Loucy (cell line): ENCODE data around the gene GATB.

ENCODE experiments used
- H2AFZ ChIP-seq: fragments of 200-600 bp; sonication (generic); 2 replicates; pipeline ENCODE4 v1.6.0; 2016; ENCODE audit warnings: antibody characterized with exemption, mild to moderate bottlenecking, low read length, moderate library complexity
- H3F3A ChIP-seq: fragments of 200-600 bp; 2 replicates; pipeline ENCODE4 v1.6.0; 2016; ENCODE audit warnings: antibody characterized with exemption, low read depth, mild to moderate bottlenecking
- H3K27me3 ChIP-seq: fragments of 200-600 bp; sonication (generic); 2 replicates; pipeline ENCODE4 v1.6.1; 2014; ENCODE audit warnings: low read length, mild to moderate bottlenecking; ENCODE audit not compliant: insufficient read depth, poor library complexity, severe bottlenecking
- H3K36me3 ChIP-seq: fragments of 200-600 bp; sonication (generic); 2 replicates; pipeline ENCODE4 v1.6.1; 2016; ENCODE audit warnings: low read length; ENCODE audit not compliant: insufficient read depth
- H3K4me1 ChIP-seq: fragments of 200-600 bp; sonication (generic); 2 replicates; pipeline ENCODE4 v1.5.1; 2014; ENCODE audit warnings: low read length, mild to moderate bottlenecking; ENCODE audit not compliant: insufficient read depth, poor library complexity, severe bottlenecking
- H3K4me2 ChIP-seq: fragments of 200-600 bp; sonication (generic); 2 replicates; pipeline ENCODE4 v1.6.0; 2014; ENCODE audit warnings: antibody characterized with exemption, low read length, low read depth, mild to moderate bottlenecking; ENCODE audit not compliant: poor library complexity, severe bottlenecking
- H3K4me3 ChIP-seq: fragments of 200-600 bp; sonication (generic); 2 replicates; pipeline ENCODE4 v1.5.1; 2014; ENCODE audit warnings: low read length, mild to moderate bottlenecking, mixed read lengths; ENCODE audit not compliant: poor library complexity, severe bottlenecking
- H3K79me2 ChIP-seq: fragments of 200-600 bp; sonication (generic); 2 replicates; pipeline ENCODE4 v1.6.1; 2014; ENCODE audit warnings: low read length; ENCODE audit not compliant: insufficient read depth
- H3K9ac ChIP-seq: fragments of 200-600 bp; sonication (generic); 2 replicates; pipeline ENCODE4 v1.6.0; 2014; ENCODE audit warnings: mild to moderate bottlenecking, low read depth, low read length, moderate library complexity; ENCODE audit not compliant: poor library complexity, severe bottlenecking
- H3K9me2 ChIP-seq: fragments of 200-600 bp; sonication (generic); replicated peaks from 2 replicates; pipeline ENCODE4 v1.6.1; 2016; ENCODE audit warnings: low read depth, low read length, mixed read lengths
- H3K9me3 ChIP-seq: fragments of 200-600 bp; sonication (generic); 2 replicates; pipeline ENCODE4 v1.6.1; 2014; ENCODE audit warnings: mild to moderate bottlenecking, antibody characterized with exemption, low read length, low read depth; ENCODE audit not compliant: insufficient read depth
- H4K20me1 ChIP-seq: fragments of 200-600 bp; sonication (generic); 2 replicates; pipeline ENCODE4 v1.6.0; 2014; ENCODE audit warnings: antibody characterized with exemption, low read length, mild to moderate bottlenecking; ENCODE audit not compliant: insufficient read depth, poor library complexity, severe bottlenecking
- EZH2phosphoT487 ChIP-seq: fragments of 200-600 bp; IDR thresholded peaks from 2 replicates; pipeline ENCODE4 v1.6.1; 2018; ENCODE audit warnings: antibody characterized with exemption, mild to moderate bottlenecking, moderate library complexity, borderline replicate concordance
- TF ChIP-seq, protein P1 (sequence below): fragments of 200-600 bp; sonication (generic); conservative IDR thresholded peaks from 2 replicates; pipeline ENCODE4 v1.5.1; 2014; ENCODE audit warnings: mild to moderate bottlenecking, antibody characterized with exemption, low read length

Gene GATB

DNA sequence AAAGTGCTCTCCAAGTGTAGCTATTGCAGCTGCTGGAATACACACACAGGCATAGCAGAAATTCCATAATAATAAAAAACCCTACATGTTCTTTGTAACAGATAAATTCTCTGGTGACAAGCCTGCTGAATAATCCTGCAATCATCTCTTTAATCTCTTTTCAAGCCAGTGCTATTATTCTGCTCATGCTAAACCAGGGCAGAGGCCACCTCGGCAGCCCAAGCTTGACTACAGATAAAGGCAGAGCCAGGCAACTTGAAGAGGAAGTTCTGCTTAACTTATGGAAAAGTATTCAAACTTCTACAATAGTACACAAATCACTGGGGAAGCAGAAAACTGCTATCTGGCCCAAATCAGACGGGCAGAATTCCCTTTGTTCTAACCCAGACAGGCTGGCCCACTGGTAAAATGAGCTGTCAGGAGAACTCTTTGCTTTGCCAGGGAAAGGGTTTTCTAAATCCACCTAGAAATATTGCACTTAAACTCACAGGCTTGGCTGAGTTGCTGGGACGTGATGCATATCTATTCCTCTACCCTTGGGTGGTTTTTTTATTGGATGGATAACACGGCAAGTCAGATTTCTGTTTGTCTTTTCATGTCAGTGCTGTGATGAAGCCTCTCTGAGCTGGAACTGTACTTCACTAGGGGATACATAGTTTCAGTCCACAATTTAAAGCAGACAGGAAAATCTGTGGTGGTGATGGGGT is 70.5 kb downstream of the GATB start:
- H4K20me1 ChIP-seq, result no peaks in the 10 kb centered on the region
- H3K27me3 ChIP-seq, result no peaks in the 10 kb centered on the region
- no peaks in the 10 kb centered on the region for H3K9me3 ChIP-seq
- H3K9ac ChIP-seq, result no peak overlapping the region
- no peak overlapping the region for H3K4me2 ChIP-seq
- no peaks in the 10 kb centered on the region for H3K36me3 ChIP-seq
- no peaks in the 10 kb centered on the region for H3F3A ChIP-seq
- TF ChIP-seq, protein P1, sequence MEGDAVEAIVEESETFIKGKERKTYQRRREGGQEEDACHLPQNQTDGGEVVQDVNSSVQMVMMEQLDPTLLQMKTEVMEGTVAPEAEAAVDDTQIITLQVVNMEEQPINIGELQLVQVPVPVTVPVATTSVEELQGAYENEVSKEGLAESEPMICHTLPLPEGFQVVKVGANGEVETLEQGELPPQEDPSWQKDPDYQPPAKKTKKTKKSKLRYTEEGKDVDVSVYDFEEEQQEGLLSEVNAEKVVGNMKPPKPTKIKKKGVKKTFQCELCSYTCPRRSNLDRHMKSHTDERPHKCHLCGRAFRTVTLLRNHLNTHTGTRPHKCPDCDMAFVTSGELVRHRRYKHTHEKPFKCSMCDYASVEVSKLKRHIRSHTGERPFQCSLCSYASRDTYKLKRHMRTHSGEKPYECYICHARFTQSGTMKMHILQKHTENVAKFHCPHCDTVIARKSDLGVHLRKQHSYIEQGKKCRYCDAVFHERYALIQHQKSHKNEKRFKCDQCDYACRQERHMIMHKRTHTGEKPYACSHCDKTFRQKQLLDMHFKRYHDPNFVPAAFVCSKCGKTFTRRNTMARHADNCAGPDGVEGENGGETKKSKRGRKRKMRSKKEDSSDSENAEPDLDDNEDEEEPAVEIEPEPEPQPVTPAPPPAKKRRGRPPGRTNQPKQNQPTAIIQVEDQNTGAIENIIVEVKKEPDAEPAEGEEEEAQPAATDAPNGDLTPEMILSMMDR, result no peak
- no peak for TF ChIP-seq EZH2phosphoT487
- H2AFZ ChIP-seq, result no peak overlapping the region
- H3K9me2 ChIP-seq, result no peaks in the 10 kb centered on the region
- no peaks in the 10 kb centered on the region for H3K4me1 ChIP-seq
- H3K4me3 ChIP-seq, result no peak overlapping the region
- H3K79me2 ChIP-seq, result no peaks in the 10 kb centered on the region

DNA sequence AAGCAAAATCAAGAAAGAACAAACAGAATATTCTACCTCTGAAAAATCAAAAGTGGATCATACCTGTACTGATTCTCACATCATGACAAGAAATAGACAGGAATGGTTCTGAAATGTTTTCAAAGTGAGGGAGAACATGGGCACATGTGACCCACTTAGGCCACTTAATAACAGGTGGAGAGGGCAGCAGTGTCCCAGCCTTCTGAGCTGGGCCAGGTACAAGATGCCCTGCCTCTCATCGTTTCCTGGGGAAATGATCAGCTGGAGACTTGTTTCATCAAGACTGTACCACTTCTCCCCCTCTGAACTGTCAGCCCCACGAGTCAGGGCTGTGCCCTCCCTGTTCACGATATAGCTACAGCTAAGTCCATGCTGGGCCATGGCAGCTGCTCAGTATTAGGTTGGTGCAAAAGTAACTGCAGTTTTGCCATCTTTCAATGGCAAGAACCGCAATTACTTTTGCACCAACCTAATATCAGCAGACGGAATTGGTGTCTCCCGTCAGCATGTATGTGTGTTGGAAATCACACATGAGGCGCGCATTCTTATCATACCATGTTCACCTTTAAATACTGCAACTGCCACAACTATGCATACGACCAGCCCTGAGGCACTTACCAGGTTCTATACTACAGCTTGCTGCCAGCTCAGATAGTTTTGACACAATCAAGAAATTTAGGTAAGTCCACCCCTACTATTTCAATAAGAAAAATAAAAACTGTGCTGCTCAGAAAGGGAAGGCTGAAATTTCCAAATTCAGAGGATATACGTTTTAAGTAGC is 71.4 kb downstream of the GATB start:
- no peak overlapping the region for H3K4me2 ChIP-seq
- H2AFZ ChIP-seq, result no peak overlapping the region
- H3K4me1 ChIP-seq, result no peaks in the 10 kb centered on the region
- no peaks in the 10 kb centered on the region for H3K36me3 ChIP-seq
- TF ChIP-seq, protein P1, result no peak
- TF ChIP-seq EZH2phosphoT487, result no peak
- H3K9me2 ChIP-seq, result no peaks in the 10 kb centered on the region
- H4K20me1 ChIP-seq, result no peaks in the 10 kb centered on the region
- no peaks in the 10 kb centered on the region for H3F3A ChIP-seq
- H3K27me3 ChIP-seq, result no peaks in the 10 kb centered on the region
- H3K79me2 ChIP-seq, result no peaks in the 10 kb centered on the region
- no peak overlapping the region for H3K9ac ChIP-seq
- H3K9me3 ChIP-seq, result no peaks in the 10 kb centered on the region
- no peak overlapping the region for H3K4me3 ChIP-seq

DNA sequence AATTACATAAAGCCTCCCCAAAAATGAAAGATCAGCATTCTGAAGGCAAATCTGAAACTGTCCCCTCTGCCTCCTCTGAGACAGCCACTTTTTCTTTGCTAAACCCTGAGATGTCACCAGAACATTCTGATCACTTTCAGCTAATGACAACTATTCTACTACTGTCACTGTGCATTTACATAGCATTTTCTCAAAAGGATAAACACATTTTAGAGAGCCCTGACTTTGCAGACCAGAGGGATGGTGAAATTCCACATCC is 72.1 kb downstream of the GATB start:
- no peaks in the 10 kb centered on the region for H3K27me3 ChIP-seq
- H3K9me2 ChIP-seq, result no peaks in the 10 kb centered on the region
- H3K4me3 ChIP-seq, result no peak overlapping the region
- H3K79me2 ChIP-seq, result no peaks in the 10 kb centered on the region
- H4K20me1 ChIP-seq, result no peaks in the 10 kb centered on the region
- H3K4me2 ChIP-seq, result no peak overlapping the region
- H2AFZ ChIP-seq, result no peak overlapping the region
- no peaks in the 10 kb centered on the region for H3K9me3 ChIP-seq
- H3K36me3 ChIP-seq, result no peaks in the 10 kb centered on the region
- no peaks in the 10 kb centered on the region for H3F3A ChIP-seq
- H3K9ac ChIP-seq, result no peak overlapping the region
- no peak for TF ChIP-seq EZH2phosphoT487
- TF ChIP-seq, protein P1, result no peak
- H3K4me1 ChIP-seq, result no peaks in the 10 kb centered on the region
